Activated CD4-positive, alpha-beta T cell treated with anti-CD3 and anti-CD28 coated beads for 4 hours (primary cell): ENCODE measurements around the gene DPP10.
"Not testable (repeated sequence)": the region's sequence is repeated elsewhere in the genome, so short reads cannot be mapped to it uniquely, and the experiment has no call there.

ENCODE experiments used
- DNase-seq, 2 donors: peaks; one replicate each; pipeline ENCODE4 v3.0.0-alpha.2; 2020

The DPP10 gene

GRCh38 chr2:114442510-114442909 lies at the start of gene DPP10:
Gene DPP10 (plus strand): TSS chr2:114442641.
- DNase-seq: no peak

GRCh38 chr2:114400890-114401289 lies 41.6 kb upstream of the DPP10 start:
- DNase-seq: no peak

- no peak for DNase-seq
Measured at GRCh38 chr2:114405247-114406116, 37.0 kb upstream of the DPP10 start.

GRCh38 chr2:114406347-114406746 lies 36.1 kb upstream of the DPP10 start:
- no peak for DNase-seq

GRCh38 chr2:114407353-114407752 lies 35.1 kb upstream of the DPP10 start:
- not testable (repeated sequence) for DNase-seq

GRCh38 chr2:114421781-114422180 lies 20.7 kb upstream of the DPP10 start:
- no peak for DNase-seq

- no peak for DNase-seq
Measured at GRCh38 chr2:114424699-114425098, 17.7 kb upstream of the DPP10 start.

- DNase-seq: no peak
Measured at GRCh38 chr2:114426756-114427155, 15.7 kb upstream of the DPP10 start.

- no peak for DNase-seq
Measured at GRCh38 chr2:114436329-114436728, 6.1 kb upstream of the DPP10 start.

- DNase-seq: no peak
Measured at GRCh38 chr2:114446571-114446970, 4.1 kb downstream of the DPP10 start.

- no peak for DNase-seq
Measured at GRCh38 chr2:114450639-114451038, 8.2 kb downstream of the DPP10 start.

GRCh38 chr2:114456566-114456965 lies 14.1 kb downstream of the DPP10 start:
- DNase-seq: no peak

GRCh38 chr2:114457956-114458355 lies 15.5 kb downstream of the DPP10 start:
- DNase-seq: no peak

- no peak for DNase-seq
Measured at GRCh38 chr2:114461116-114461515, 18.7 kb downstream of the DPP10 start.

GRCh38 chr2:114464961-114465706 lies 22.7 kb downstream of the DPP10 start:
- no peak for DNase-seq

GRCh38 chr2:114468343-114468742 lies 25.9 kb downstream of the DPP10 start:
- DNase-seq: no peak

- no peak for DNase-seq
Measured at GRCh38 chr2:114472246-114472645, 29.8 kb downstream of the DPP10 start.

GRCh38 chr2:114472726-114473125 lies 30.3 kb downstream of the DPP10 start:
- DNase-seq: no peak

- DNase-seq: no peak
Measured at GRCh38 chr2:114488841-114489530, 46.5 kb downstream of the DPP10 start.

GRCh38 chr2:114495046-114495445 lies 52.6 kb downstream of the DPP10 start:
- no peak for DNase-seq

- DNase-seq: no peak
Measured at GRCh38 chr2:114496959-114497358, 54.5 kb downstream of the DPP10 start.

- no peak for DNase-seq
Measured at GRCh38 chr2:114499101-114499500, 56.7 kb downstream of the DPP10 start.

- no peak for DNase-seq
Measured at GRCh38 chr2:114507744-114508143, 65.3 kb downstream of the DPP10 start.

- no peak for DNase-seq
Measured at GRCh38 chr2:114515882-114516281, 73.4 kb downstream of the DPP10 start.
